ENCODE results near the gene C17orf75.

- no peak for TF ChIP-seq CTCF (IDR thresholded peaks at IDR 0.05; ENCODE audit: low read length)
- TF ChIP-seq EZH2 (IDR thresholded peaks at IDR 0.05; ENCODE audit: borderline replicate concordance, low read length): no peak
Measured at GRCh38 chr17:32305049-32305448, 36.9 kb downstream of the C17orf75 start.
